Panc1 (cell line): ENCODE measurements around the gene WNT3. TPM values are rescaled to one million over a fixed set of nuclear protein-coding genes. Genes with fewer than 3 reads are reported as not detected.
A peak's percentile ranks its signal among the peaks of the same experiment; 100 is the strongest.
"Not testable (repeated sequence)": the region's sequence is repeated elsewhere in the genome, so short reads cannot be mapped to it uniquely, and the experiment has no call there.

Experiments used
- ATAC-seq: fragments of 200-7000 bp; cut with Tn5 transposase; 2 replicates; pipeline ENCODE4 v1.9.1; 2020; ENCODE audit warnings: mild to moderate bottlenecking, moderate library complexity
- BruUV-seq: library from RNA; stranded (reverse); fragments of 400-500 nt; replicated peaks from 2 replicates; lab custom pipeline; 2021; lab: Mats Ljungman, UMichigan
- CTCF ChIA-PET: fragments of 300-600 bp; sonication (Branson Sonifier 250); formaldehyde crosslinking; loops from one replicate; lab custom pipeline; 2022; ENCODE audit warnings: antibody characterized with exemption; lab: Charles Lee
- POLR2A ChIA-PET: fragments of 300-600 bp; sonication (Branson Sonifier 250); formaldehyde crosslinking; loops from one replicate; lab custom pipeline; 2022; ENCODE audit warnings: antibody characterized with exemption; lab: Charles Lee
- DNase-seq: peaks from one replicate; pipeline ENCODE4 v3.0.0-alpha.2; 2010; ENCODE audit warnings: low read depth, low spot score
- H3K27ac ChIP-seq: 2 replicates; pipeline ENCODE4 v1.5.1; 2011; ENCODE audit warnings: mild to moderate bottlenecking, low read length, inconsistent platforms
- H3K27me3 ChIP-seq: fragments of 200-500 bp; sonication (Bioruptor generic); 2 replicates; pipeline ENCODE4 v1.6.0; 2014; ENCODE audit warnings: low read length, inconsistent platforms; ENCODE audit not compliant: control insufficient read depth, insufficient read depth
- H3K36me3 ChIP-seq: fragments of 200-500 bp; sonication (Bioruptor generic); 2 replicates; pipeline ENCODE4 v1.5.1; 2014; ENCODE audit warnings: inconsistent platforms, mild to moderate bottlenecking, low read length, moderate library complexity; ENCODE audit not compliant: control insufficient read depth, insufficient read depth
- H3K4me1 ChIP-seq: 2 replicates; pipeline ENCODE4 v1.5.1; 2011; ENCODE audit warnings: inconsistent platforms, mild to moderate bottlenecking, low read length, moderate library complexity; ENCODE audit not compliant: control insufficient read depth, insufficient read depth
- H3K4me3 ChIP-seq, 2 experiments: 2 replicates each; pipeline ENCODE4 v1.5.1; 2011 to 2012; ENCODE audit warnings: low read depth in 2 of 2, low read length in 2 of 2, mild to moderate bottlenecking in 2 of 2, inconsistent platforms in 1 of 2, moderate library complexity in 1 of 2
- H3K9me3 ChIP-seq: fragments of 200-500 bp; sonication (Bioruptor generic); 2 replicates; pipeline ENCODE4 v1.5.1; 2014; ENCODE audit warnings: low read depth, mild to moderate bottlenecking, inconsistent platforms, low read length, moderate library complexity; ENCODE audit not compliant: control insufficient read depth, insufficient read depth
- CTCF ChIP-seq: fragments of 450-650 bp; IDR thresholded peaks from 2 replicates; pipeline ENCODE4 v1.5.1; 2017; ENCODE audit warnings: mild to moderate bottlenecking
- POLR2AphosphoS5 ChIP-seq: IDR thresholded peaks from 2 replicates; pipeline ENCODE4 v1.6.1; 2012; ENCODE audit warnings: mild to moderate bottlenecking, low read depth, low read length, moderate library complexity
- REST ChIP-seq, 2 experiments: IDR thresholded peaks; 2 replicates each; pipeline ENCODE4 v1.6.1; 2011 to 2012; ENCODE audit warnings: low read depth in 2 of 2, control low read depth in 1 of 2, low read length in 1 of 2, mild to moderate bottlenecking in 1 of 2, moderate library complexity in 1 of 2; ENCODE audit not compliant: insufficient read depth in 1 of 2
- SIN3A ChIP-seq: IDR thresholded peaks from 2 replicates; pipeline ENCODE4 v1.6.1; 2012; ENCODE audit warnings: low read depth, mild to moderate bottlenecking, low read length, moderate library complexity, borderline replicate concordance; ENCODE audit not compliant: insufficient read depth
- TCF7L2 ChIP-seq: IDR thresholded peaks from 2 replicates; pipeline ENCODE4 v1.6.1; 2011; ENCODE audit warnings: mild to moderate bottlenecking, low read depth, low read length, inconsistent platforms
- in situ Hi-C: cut with HindIII; loops from 2 replicates; pipeline ENCODE4 v1.10.0; 2016; ENCODE audit warnings: low sequenced_read_pairs, low pct_unique_long_range_greater_than_20kb
- intact Hi-C: fragments of 100-400 bp; cut with micrococcal nuclease; formaldehyde crosslinking; loops from one replicate; pipeline ENCODE4 v1.10.0; 2022; ENCODE audit not compliant: unreplicated experiment
- total RNA-seq: library from RNA; stranded (reverse); gene quantifications from one replicate; pipeline ENCODE4 v1.2.1, GENCODE V29; 2021; ENCODE audit not compliant: unreplicated experiment

WNT3 gene
- total RNA-seq, 1 experiment from 2014 or later = 3.4 TPM

GRCh38 chr17:46841561-46842379, 23.3 kb upstream of the WNT3 start:
- POLR2A ChIA-PET = no interaction called here
- CTCF ChIA-PET = interaction anchor here (0.6 kb wide), 1 partner anchor 8 kb away, joined by 3 read pairs; no protein-coding TSS in a partner anchor
- DNase-seq = no peak
- H3K9me3 ChIP-seq = no peaks in the 10 kb centered on the region
- H3K27ac ChIP-seq = no peak overlapping the region
- no peaks in the 10 kb centered on the region for H3K4me1 ChIP-seq
- H3K27me3 ChIP-seq = peaks cover 3% of the 10 kb centered on the region; the same call in 1 of the 2 replicates
- TF ChIP-seq CTCF (peak; percentile 94), SIN3A (no peak)
- in situ Hi-C loops (no loop called here), intact Hi-C loops (loop anchor here (10.0 kb wide), 1 partner anchor 83 kb away; the partner anchor contains the start of gene GOSR2)
- ATAC-seq = peak; percentile 86
- peak overlapping the region; percentile 7 to 26; a peak in 3 of 4 replicates for H3K4me3 ChIP-seq
- no TSS peak for BruUV-seq
- no peaks in the 10 kb centered on the region for H3K36me3 ChIP-seq

- H3K4me1 ChIP-seq, H3K9me3 ChIP-seq, POLR2A ChIA-PET, CTCF ChIA-PET, ATAC-seq, BruUV-seq, in situ Hi-C loops, DNase-seq, H3K4me3 ChIP-seq, H3K27me3 ChIP-seq, H3K36me3 ChIP-seq, H3K27ac ChIP-seq: not testable (repeated sequence)
- intact Hi-C loops = loop anchor here (10.0 kb wide), 1 partner anchor 84 kb away; the partner anchor contains the start of gene GOSR2
Observed at GRCh38 chr17:46840596-46840995, 22.1 kb upstream of the WNT3 start.

GRCh38 chr17:46839211-46839610, 20.7 kb upstream of the WNT3 start:
- CTCF ChIA-PET = no interaction called here
- intact Hi-C loops = no loop called here
- in situ Hi-C loops = no loop called here
- POLR2A ChIA-PET = no interaction called here
- no TSS peak for BruUV-seq
- Histone ChIP-seq H3K4me3 (no peak overlapping the region), H3K36me3 (no peaks in the 10 kb centered on the region), H3K27me3 (peaks cover 3% of the 10 kb centered on the region; the same call in 1 of the 2 replicates), H3K27ac (no peak overlapping the region), H3K4me1 (no peaks in the 10 kb centered on the region), H3K9me3 (no peaks in the 10 kb centered on the region)
- ATAC-seq (no peak), DNase-seq (no peak)
- TF ChIP-seq CTCF (no peak), REST (IDR thresholded peaks at IDR 0.05; ENCODE audit: insufficient read depth in 1 of 2, low read depth in 2 of 2, low read length in 1 of 2) (no peak), POLR2AphosphoS5 (no peak), SIN3A (no peak), TCF7L2 (no peak)
